Measurements from ENCODE around the gene FAM163B. TPM values are rescaled to one million over a fixed set of nuclear protein-coding genes. Genes with fewer than 3 reads are reported as not detected.

FAM163B gene
- total and polyA plus RNA-seq, 2 of the 8 experiments (the other 6 are each of a cell fraction or from before 2014, with no cell fraction given), result 0.63 to 1.0 TPM

- no peak overlapping the region for H2AFZ ChIP-seq (ENCODE audit: low read length)
- H2BK15ac ChIP-seq (ENCODE audit: low read length), result no peak overlapping the region
- ChIA-PET CTCF (ENCODE audit: partially characterized antibody) (interaction anchor here (0.6 to 3.3 kb wide), 9 partner anchors 11 to 293 kb away, joined by 3 to 14 read pairs (median 3); no protein-coding TSS in a partner anchor), POLR2A (ENCODE audit: partially characterized antibody) (interaction anchor here (0.7 to 0.9 kb wide), 2 partner anchors 13 to 38 kb away, joined by 3 to 4 read pairs; no protein-coding TSS in a partner anchor)
- no peak overlapping the region for H3K18ac ChIP-seq (ENCODE audit: extremely low read depth, low read length)
- WGBS, 2 experiments (ENCODE audit: extremely low coverage in 1 of 2, insufficient coverage in 1 of 2, insufficient read length in 1 of 2, insufficient replicate concordance in 2 of 2, low coverage in 1 of 2, low lambda C conversion rate in 2 of 2, missing lambda C conversion rate in 1 of 2), result 89% methylated on average over 25 of the region's 25 CpGs; no CpG with 5 or more reads in 1 of the 2 experiments
- H4K91ac ChIP-seq (replicated peaks; ENCODE audit: insufficient read length, low read length), result no peak overlapping the region
- H3K4ac ChIP-seq (replicated peaks; ENCODE audit: insufficient read length, low read depth, low read length), result no peak overlapping the region
- H4K20me1 ChIP-seq (replicated peaks in 1 of 2; ENCODE audit: control insufficient read depth in 1 of 2, insufficient read depth in 2 of 2, low read length in 2 of 2), result peaks cover 0 to 2% of the 10 kb centered on the region in 2 experiments
- H3K23me2 ChIP-seq (ENCODE audit: low read depth, low read length), result 0 out of 2 replicates have a peak, but pooled peaks cover 1% of the 10 kb centered on the region
- no peak overlapping the region for H2BK5ac ChIP-seq (ENCODE audit: low read depth, low read length)
- H3K9me3 ChIP-seq (ENCODE audit: insufficient read depth in 2 of 2, low read depth in 1 of 2, low read length in 1 of 2), result no peaks in the 10 kb centered on the region
- no peak overlapping the region for H3K56ac ChIP-seq (replicated peaks; ENCODE audit: insufficient read length, low read depth, low read length)
- no peak overlapping the region for H3K23ac ChIP-seq (ENCODE audit: insufficient read length)
- no peak overlapping the region; the same call in 1 of the 2 replicates for H2BK20ac ChIP-seq (ENCODE audit: low read length)
- H3K4me2 ChIP-seq (ENCODE audit: insufficient read depth in 1 of 2, low read depth in 2 of 2, low read length in 2 of 2), result no peak overlapping the region
- H3K79me2 ChIP-seq (ENCODE audit: control insufficient read depth in 1 of 2, insufficient read depth in 2 of 2, low read length in 2 of 2), result no peaks in the 10 kb centered on the region
- H3K14ac ChIP-seq (ENCODE audit: insufficient read length), result no peak overlapping the region
- no peak overlapping the region for H4K5ac ChIP-seq (ENCODE audit: insufficient read length, low read depth, low read length)
- DNase-seq (ENCODE audit: low read depth in 1 of 2, low spot score in 2 of 2) (no peak), FAIRE-seq (no peak)
- no peak overlapping the region for H2BK120ac ChIP-seq (replicated peaks; ENCODE audit: low read depth, low read length)
- no peak overlapping the region for H3K9ac ChIP-seq (replicated peaks in 1 of 4; ENCODE audit: extremely low read depth in 1 of 4, low read depth in 3 of 4, low read length in 3 of 4)
- H3K36me3 ChIP-seq (ENCODE audit: control insufficient read depth in 2 of 4, insufficient read depth in 4 of 4, low read length in 3 of 4), result no peaks in the 10 kb centered on the region
- no peak overlapping the region for H3K4me3 ChIP-seq (ENCODE audit: extremely low read depth in 1 of 4, insufficient read depth in 2 of 4, low read depth in 3 of 4, low read length in 4 of 4)
- no peak overlapping the region for H4K8ac ChIP-seq (ENCODE audit: extremely low read depth, insufficient read depth, low read length)
- H2AK5ac ChIP-seq (ENCODE audit: low read depth, low read length), result no peak overlapping the region
- no peak overlapping the region for H3K27ac ChIP-seq (ENCODE audit: low read depth, low read length)
- no peaks in the 10 kb centered on the region; a peak in 1 of 7 replicates for H3K27me3 ChIP-seq (replicated peaks in 1 of 4; ENCODE audit: control insufficient read depth in 3 of 4, extremely low read depth in 1 of 4, insufficient read depth in 3 of 4, low read length in 3 of 4)
- peaks cover 0 to 9% (median 7%) of the 10 kb centered on the region in 4 experiments; a peak in 6 of 7 replicates for H3K4me1 ChIP-seq (replicated peaks in 1 of 4; ENCODE audit: control insufficient read depth in 3 of 4, insufficient read depth in 4 of 4, low read length in 3 of 4)
- H3K79me1 ChIP-seq (ENCODE audit: low read depth, low read length), result no peaks in the 10 kb centered on the region; the same call in 1 of the 2 replicates
- no peak overlapping the region for H2BK12ac ChIP-seq (ENCODE audit: low read depth, low read length)
- TF ChIP-seq CREB1 (IDR thresholded peaks at IDR 0.05) (no peak), SRF (IDR thresholded peaks at IDR 0.05; ENCODE audit: low read depth, low read length) (no peak), GABPA (IDR thresholded peaks at IDR 0.05; ENCODE audit: borderline replicate concordance, insufficient read depth, low read length) (no peak), HDAC6 (IDR thresholded peaks at IDR 0.05; ENCODE audit: low read depth, low read length) (no peak), ZNF274 (IDR thresholded peaks at IDR 0.05; ENCODE audit: borderline replicate concordance, extremely low read depth, low read length) (no peak), CTCF (IDR thresholded peaks at IDR 0.05; ENCODE audit: control extremely low read depth in 1 of 3, insufficient read depth in 1 of 3, low read depth in 1 of 3, low read length in 3 of 3) (no peak), JUN (IDR thresholded peaks at IDR 0.05; ENCODE audit: low read depth, low read length) (no peak), SP2 (IDR thresholded peaks at IDR 0.05; ENCODE audit: low read length) (no peak), CHD1 (IDR thresholded peaks at IDR 0.05; ENCODE audit: low read depth, low read length) (no peak), EGR1 (IDR thresholded peaks at IDR 0.05; ENCODE audit: borderline replicate concordance, low read depth, low read length) (no peak)
Measured at GRCh38 chr9:133641861-133642595, 32.8 kb upstream of the FAM163B start.

Measured in H1 (cell line).